Measurements from ENCODE around the gene ZNF850. TPM values are rescaled to one million over a fixed set of nuclear protein-coding genes. Genes with fewer than 3 reads are reported as not detected.
"Not testable (repeated sequence)": the region's sequence is repeated elsewhere in the genome, so short reads cannot be mapped to it uniquely, and the experiment has no call there.

The ZNF850 gene
- total RNA-seq, 1 donor from 2014 or later = 5.2 TPM

- peaks cover 41% of the 10 kb centered on the region for H3K36me3 ChIP-seq
- intact Hi-C loops (cut with micrococcal nuclease) = no loop called here
- TF ChIP-seq CTCF (IDR thresholded peaks at IDR 0.05; ENCODE audit: borderline replicate concordance) = no peak
- H3K4me1 ChIP-seq = peaks cover 28% of the 10 kb centered on the region
- peak overlapping the region; percentile 72 for H3K4me3 ChIP-seq
- peak overlapping the region; percentile 83 for H3K27ac ChIP-seq (replicated peaks)
- no peak for DNase-seq
- peaks cover 71% of the 10 kb centered on the region for H3K9me3 ChIP-seq (replicated peaks)
- H3K27me3 ChIP-seq (ENCODE audit: low read depth) = no peaks in the 10 kb centered on the region
These were observed 25.1 kb upstream of the ZNF850 start for GRCh38 chr19:36797786-36798108.

- H3K27ac ChIP-seq (replicated peaks) = peak overlapping the region; percentile 83
- no peaks in the 10 kb centered on the region for H3K27me3 ChIP-seq (ENCODE audit: low read depth)
- H3K36me3 ChIP-seq = peaks cover 30% of the 10 kb centered on the region
- peak overlapping the region; percentile 72 for H3K4me3 ChIP-seq
- TF ChIP-seq CTCF (IDR thresholded peaks at IDR 0.05; ENCODE audit: borderline replicate concordance) = no peak
- intact Hi-C loops (cut with micrococcal nuclease) = no loop called here
- H3K4me1 ChIP-seq = peaks cover 28% of the 10 kb centered on the region
- peaks cover 67% of the 10 kb centered on the region for H3K9me3 ChIP-seq (replicated peaks)
- DNase-seq = no peak
These were observed 24.0 kb upstream of the ZNF850 start for GRCh38 chr19:36796714-36796992.

GRCh38 chr19:36791420-36792141 lies 19.0 kb upstream of the ZNF850 start:
- peak; percentile 29 for DNase-seq
- H3K4me1 ChIP-seq; H3K36me3 ChIP-seq; H3K27me3 ChIP-seq (ENCODE audit: low read depth); intact Hi-C loops (cut with micrococcal nuclease): not testable (repeated sequence)
- H3K27ac ChIP-seq (replicated peaks) = peak overlapping the region; percentile 32
- peaks cover 50% of the 10 kb centered on the region for H3K9me3 ChIP-seq (replicated peaks)
- H3K4me3 ChIP-seq = peak overlapping the region; percentile 57
- peak; percentile 42 for TF ChIP-seq CTCF (IDR thresholded peaks at IDR 0.05; ENCODE audit: borderline replicate concordance)

- Histone ChIP-seq H3K4me1 (peaks cover 22% of the 10 kb centered on the region), H3K27me3 (ENCODE audit: low read depth) (peaks cover 8% of the 10 kb centered on the region), H3K9me3 (replicated peaks) (peaks cover 15% of the 10 kb centered on the region), H3K36me3 (no peaks in the 10 kb centered on the region), H3K4me3 (peak overlapping the region; percentile 55), H3K27ac (replicated peaks) (peak overlapping the region; percentile 64)
- peak; percentile 33 for DNase-seq
- intact Hi-C loops (cut with micrococcal nuclease) = no loop called here
- TF ChIP-seq CTCF (IDR thresholded peaks at IDR 0.05; ENCODE audit: borderline replicate concordance) = no peak
These were observed 3.2 kb upstream of the ZNF850 start for GRCh38 chr19:36775768-36776167.

DNA sequence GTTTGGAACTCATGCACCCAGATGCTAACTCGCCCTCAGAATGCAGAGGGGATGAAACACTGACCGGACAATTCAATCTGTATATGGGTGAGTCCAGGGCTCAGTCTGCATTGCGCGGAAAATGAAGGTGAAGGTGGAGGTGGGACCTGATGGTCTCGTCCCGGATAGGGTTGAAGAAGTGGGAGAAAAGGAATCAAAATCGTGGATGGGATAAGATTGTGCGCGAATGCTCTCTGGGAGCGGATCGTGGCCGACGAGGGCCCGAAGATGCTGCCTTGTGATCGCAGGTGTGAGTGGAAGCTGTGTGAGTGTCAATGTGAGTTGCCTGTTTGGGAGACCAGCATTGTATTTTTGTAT lies 594 bp upstream of the ZNF850 start:
- DNase-seq = no peak
- H3K27ac ChIP-seq (replicated peaks) = peak overlapping the region; percentile 86
- TF ChIP-seq CTCF (IDR thresholded peaks at IDR 0.05; ENCODE audit: borderline replicate concordance) = no peak
- peaks cover 16% of the 10 kb centered on the region for H3K36me3 ChIP-seq
- intact Hi-C loops (cut with micrococcal nuclease) = no loop called here
- peak overlapping the region; percentile 73 for H3K4me3 ChIP-seq
- peaks cover 38% of the 10 kb centered on the region for H3K9me3 ChIP-seq (replicated peaks)
- H3K4me1 ChIP-seq = peaks cover 27% of the 10 kb centered on the region
- peaks cover 8% of the 10 kb centered on the region for H3K27me3 ChIP-seq (ENCODE audit: low read depth)
